Stomach (tissue), 9 donors: Measurements from ENCODE around the gene CIZ1. TPM values are rescaled to one million over a fixed set of nuclear protein-coding genes. Genes with fewer than 3 reads are reported as not detected.

Experiments
- DNase-seq, 2 donors: peaks; one replicate each; pipeline versions ENCODE4 v3.0.0 to v3.0.0-alpha.2; 2013 to 2019
- H3K27ac ChIP-seq, 5 donors: fragments of 200-600 bp in 4 of 5; sonication (generic) in 4 of 5; one replicate each; pipeline ENCODE4 v1.5.1; 2013 to 2019; ENCODE audit warnings: mild to moderate bottlenecking in 1 of 5, moderate library complexity in 1 of 5
- H3K27me3 ChIP-seq, 3 donors: fragments of 200-600 bp; sonication (generic); one replicate each; pipeline ENCODE4 v1.5.1; 2017 to 2019; ENCODE audit warnings: mixed run types in 1 of 3
- H3K36me3 ChIP-seq, 4 donors: fragments of 200-600 bp; sonication (generic); 1 replicate in 3 of 4; 2 replicates in 1 of 4; pipeline ENCODE4 v1.5.1; 2016 to 2019
- H3K4me1 ChIP-seq, 4 donors: fragments of 200-600 bp; sonication (generic); one replicate each; pipeline ENCODE4 v1.5.1; 2016 to 2019
- H3K4me3 ChIP-seq, 4 donors: fragments of 200-600 bp; sonication (generic) in 3 of 4; one replicate each; pipeline ENCODE4 v1.5.1; 2016 to 2019; ENCODE audit warnings: mild to moderate bottlenecking in 1 of 4
- H3K9me3 ChIP-seq, 4 donors: fragments of 200-600 bp; sonication (generic); one replicate each; pipeline ENCODE4 v1.5.1; 2016 to 2019
- EP300 ChIP-seq: sonication (generic); formaldehyde crosslinking; IDR thresholded peaks from one replicate; pipeline ENCODE4 v1.6.1; 2017; ENCODE audit warnings: antibody characterized with exemption
- POLR2A ChIP-seq, 4 donors: fragments of 450-650 bp; IDR thresholded peaks; one replicate each; pipeline ENCODE4 v1.6.1; 2016; ENCODE audit warnings: antibody characterized with exemption in 4 of 4, control low read depth in 2 of 4, mild to moderate bottlenecking in 1 of 4, moderate library complexity in 1 of 4
- POLR2AphosphoS5 ChIP-seq, 3 donors: sonication (generic); formaldehyde crosslinking; IDR thresholded peaks; one replicate each; pipeline ENCODE4 v1.6.1; 2016; ENCODE audit warnings: antibody characterized with exemption in 3 of 3
- WGBS, 5 donors: extraction: QIAGEN DNeasy Blood & Tissue Kit in 3 of 5; methylation state at CpG; one replicate each; pipeline versions ENCODE4 v1.1.5 to v1.1.7; 2013 to 2018; 5-methylcytosine and 5-hydroxymethylcytosine counted together
- intact Hi-C: fragments of 100-400 bp; cut with DNase I; formaldehyde crosslinking; loops from one replicate; pipeline ENCODE4 v1.15.1; 2023; ENCODE audit warnings: low total_unique reads
- polyA plus RNA-seq, 3 donors: library from polyadenylated mRNA; stranded (reverse); fragments of 200-250 nt; gene quantifications; one replicate each; pipeline ENCODE4 v1.2.3, GENCODE V29; 2013
- total RNA-seq, 5 donors: library from RNA; depleted of rRNA; stranded (reverse); fragments of >200 nt; gene quantifications; one replicate each; pipeline versions ENCODE4 v1.1.0 to v1.2.3, GENCODE V29; 2014 to 2016
- TF ChIP-seq, protein P1 (sequence below), 7 experiments: fragments of 450-650 bp in 4 of 7; fragments of 200-600 bp in 3 of 7; sonication (generic) in 3 of 7; IDR thresholded peaks; one replicate each; pipeline ENCODE4 v1.5.1; 2016 to 2019; ENCODE audit warnings: antibody characterized with exemption in 7 of 7, control low read depth in 2 of 7, mild to moderate bottlenecking in 1 of 7
- donor health status: healthy with polysubstance abuse.
- donor health status: Bipolar disorder and iron deficiency.
- donor health status: healthy.

Gene CIZ1
- total and polyA plus RNA-seq, 8 donors, result 15.2 to 217 (median 55.6) TPM

GRCh38 chr9:128214571-128215490, 23.5 kb upstream of the CIZ1 start:
- Histone ChIP-seq H3K27me3 (peaks cover 0 to 10% (median 0%) of the 10 kb centered on the region in 3 donors), H3K36me3 (no peaks in the 10 kb centered on the region), H3K4me1 (peaks cover 5 to 18% (median 16%) of the 10 kb centered on the region in 4 donors), H3K27ac (peak overlapping the region in 4 of 5 donors; percentile 15 to 63 (median 50)), H3K4me3 (no peak overlapping the region), H3K9me3 (no peaks in the 10 kb centered on the region)
- intact Hi-C loops, result no loop called here
- TF ChIP-seq POLR2A (IDR thresholded peaks at IDR 0.05) (no peak), EP300 (no peak), POLR2AphosphoS5 (IDR thresholded peaks at IDR 0.05) (no peak)
- TF ChIP-seq, protein P1, sequence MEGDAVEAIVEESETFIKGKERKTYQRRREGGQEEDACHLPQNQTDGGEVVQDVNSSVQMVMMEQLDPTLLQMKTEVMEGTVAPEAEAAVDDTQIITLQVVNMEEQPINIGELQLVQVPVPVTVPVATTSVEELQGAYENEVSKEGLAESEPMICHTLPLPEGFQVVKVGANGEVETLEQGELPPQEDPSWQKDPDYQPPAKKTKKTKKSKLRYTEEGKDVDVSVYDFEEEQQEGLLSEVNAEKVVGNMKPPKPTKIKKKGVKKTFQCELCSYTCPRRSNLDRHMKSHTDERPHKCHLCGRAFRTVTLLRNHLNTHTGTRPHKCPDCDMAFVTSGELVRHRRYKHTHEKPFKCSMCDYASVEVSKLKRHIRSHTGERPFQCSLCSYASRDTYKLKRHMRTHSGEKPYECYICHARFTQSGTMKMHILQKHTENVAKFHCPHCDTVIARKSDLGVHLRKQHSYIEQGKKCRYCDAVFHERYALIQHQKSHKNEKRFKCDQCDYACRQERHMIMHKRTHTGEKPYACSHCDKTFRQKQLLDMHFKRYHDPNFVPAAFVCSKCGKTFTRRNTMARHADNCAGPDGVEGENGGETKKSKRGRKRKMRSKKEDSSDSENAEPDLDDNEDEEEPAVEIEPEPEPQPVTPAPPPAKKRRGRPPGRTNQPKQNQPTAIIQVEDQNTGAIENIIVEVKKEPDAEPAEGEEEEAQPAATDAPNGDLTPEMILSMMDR (IDR thresholded peaks at IDR 0.05), result no peak
- DNase-seq, result peak in 1 of 2 donors; percentile 50
- 60 to 73% (median 68%) methylated on average over 18 to 21 of the region's 21 CpGs for WGBS, 5 donors

- no peak for TF ChIP-seq EP300
- TF ChIP-seq POLR2A (IDR thresholded peaks at IDR 0.05), result no peak
- TF ChIP-seq, protein P1 (IDR thresholded peaks at IDR 0.05), result no peak
- TF ChIP-seq POLR2AphosphoS5 (IDR thresholded peaks at IDR 0.05), result no peak
- no peaks in the 10 kb centered on the region for H3K36me3 ChIP-seq
- no peak overlapping the region for H3K27ac ChIP-seq
- intact Hi-C loops, result no loop called here
- H3K27me3 ChIP-seq, result peaks cover 0 to 14% (median 0%) of the 10 kb centered on the region in 3 donors
- H3K4me3 ChIP-seq, result no peak overlapping the region
- H3K4me1 ChIP-seq, result peaks cover 5 to 14% (median 12%) of the 10 kb centered on the region in 4 donors
- no peaks in the 10 kb centered on the region for H3K9me3 ChIP-seq
- no peak for DNase-seq
- 82 to 91% (median 84%) methylated on average over 9 to 12 of the region's 12 CpGs for WGBS, 5 donors
These were observed 22.6 kb upstream of the CIZ1 start for GRCh38 chr9:128213746-128214497.

- intact Hi-C loops, result no loop called here
- Histone ChIP-seq H3K27ac (no peak overlapping the region), H3K27me3 (peaks cover 0 to 26% (median 2%) of the 10 kb centered on the region in 3 donors), H3K9me3 (no peaks in the 10 kb centered on the region), H3K4me1 (peaks cover 0 to 5% (median 0%) of the 10 kb centered on the region in 4 donors), H3K36me3 (no peaks in the 10 kb centered on the region), H3K4me3 (no peak overlapping the region)
- TF ChIP-seq POLR2AphosphoS5 (IDR thresholded peaks at IDR 0.05) (no peak), EP300 (no peak), POLR2A (IDR thresholded peaks at IDR 0.05) (no peak)
- TF ChIP-seq, protein P1 (IDR thresholded peaks at IDR 0.05), result no peak
- 42 to 64% (median 57%) methylated on average over 2 of the region's 2 CpGs for WGBS, 5 donors
- no peak for DNase-seq
These were observed 20.6 kb upstream of the CIZ1 start for GRCh38 chr9:128211981-128212281.

DNA sequence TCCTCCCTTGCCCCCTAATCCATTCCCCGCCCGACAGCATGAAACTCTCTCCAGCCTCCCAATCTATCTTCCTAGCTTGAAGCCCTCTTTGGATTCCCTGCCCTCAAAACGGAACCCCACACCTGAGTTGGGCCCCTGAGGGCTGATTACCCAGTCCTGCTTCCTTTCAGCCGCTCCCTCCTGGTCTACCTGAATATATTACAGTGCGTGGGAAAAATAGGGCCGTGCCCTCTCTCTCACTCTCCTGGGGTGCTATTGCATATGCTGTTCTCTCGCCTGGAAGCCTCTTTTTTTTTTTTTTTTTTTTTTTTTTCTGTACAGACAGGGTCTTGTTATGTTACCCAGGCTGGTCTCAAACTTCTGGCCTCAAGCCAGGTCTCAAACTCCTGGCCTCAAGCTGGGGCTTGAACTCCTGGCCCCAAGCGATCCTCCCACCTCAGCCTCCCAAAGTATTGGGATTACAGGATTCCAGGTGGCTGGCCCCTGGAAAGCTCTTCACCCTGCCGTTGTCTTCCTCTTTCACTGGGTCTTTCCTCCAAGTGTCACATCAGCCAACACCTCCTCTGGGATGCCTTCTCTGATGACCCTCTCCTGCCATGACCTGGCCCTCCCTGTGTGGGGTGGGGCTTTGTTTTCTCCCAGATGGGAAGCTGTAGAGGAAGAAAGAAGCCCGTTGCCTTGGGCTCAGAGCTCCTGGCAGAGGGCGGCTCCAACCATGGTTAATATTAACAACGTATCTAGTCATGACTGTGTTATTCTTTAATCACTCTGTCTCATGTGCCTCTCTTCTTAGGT, 20.0 kb upstream of the CIZ1 start:
- intact Hi-C loops, result no loop called here
- Histone ChIP-seq H3K36me3 (no peaks in the 10 kb centered on the region), H3K27me3 (peaks cover 0 to 32% (median 2%) of the 10 kb centered on the region in 3 donors), H3K9me3 (no peaks in the 10 kb centered on the region), H3K4me1 (peaks cover 0 to 5% (median 0%) of the 10 kb centered on the region in 4 donors), H3K4me3 (no peak overlapping the region), H3K27ac (no peak overlapping the region)
- WGBS, 5 donors, result 32 to 52% (median 39%) methylated on average over 12 of the region's 12 CpGs
- peak in 1 of 2 donors; percentile 46 for DNase-seq
- no peak for TF ChIP-seq POLR2A (IDR thresholded peaks at IDR 0.05)
- no peak for TF ChIP-seq EP300
- TF ChIP-seq POLR2AphosphoS5 (IDR thresholded peaks at IDR 0.05), result no peak
- TF ChIP-seq, protein P1 (IDR thresholded peaks at IDR 0.05), result no peak
